Measurements from ENCODE around the gene PTCD2.

PTCD2 gene

GRCh38 chr5:72283358-72283757, 36.8 kb upstream of the PTCD2 start:
- peaks cover 29% of the 10 kb centered on the region for H3K36me3 ChIP-seq

GRCh38 chr5:72284559-72285423, 35.4 kb upstream of the PTCD2 start:
- peaks cover 44% of the 10 kb centered on the region for H3K36me3 ChIP-seq
- H3K9me3 ChIP-seq = no peaks in the 10 kb centered on the region
- no peak overlapping the region for H3K4me3 ChIP-seq
- H3K4me1 ChIP-seq = peaks cover 17% of the 10 kb centered on the region
- H3K27me3 ChIP-seq = no peaks in the 10 kb centered on the region
- TF ChIP-seq Cebpa-rat (IDR thresholded peaks at IDR 0.05) = no peak
- no peak overlapping the region for H3K9ac ChIP-seq
- H3K27ac ChIP-seq = no peak overlapping the region
- peak overlapping the region; percentile 1; the same call in 1 of the 2 replicates for H3K4me2 ChIP-seq
- no peaks in the 10 kb centered on the region for H4K20me1 ChIP-seq

More at GRCh38 chr5:72283358-72283757, 36.8 kb upstream of the PTCD2 start:
- Histone ChIP-seq H3K27me3 (no peaks in the 10 kb centered on the region), H4K20me1 (no peaks in the 10 kb centered on the region), H3K9ac (no peak overlapping the region), H3K27ac (no peak overlapping the region), H3K9me3 (no peaks in the 10 kb centered on the region), H3K4me1 (peaks cover 8% of the 10 kb centered on the region; the same call in 1 of the 2 replicates), H3K4me3 (no peak overlapping the region), H3K4me2 (no peak overlapping the region)
- TF ChIP-seq Cebpa-rat (IDR thresholded peaks at IDR 0.05) = no peak

- Histone ChIP-seq H3K4me2 (peak overlapping the region; percentile 1; the same call in 1 of the 2 replicates), H3K9me3 (no peaks in the 10 kb centered on the region), H3K27me3 (no peaks in the 10 kb centered on the region)
Observed at GRCh38 chr5:72285424-72285821, 34.8 kb upstream of the PTCD2 start.

GRCh38 chr5:72286798-72287197, 33.4 kb upstream of the PTCD2 start:
- Histone ChIP-seq H3K9me3 (no peaks in the 10 kb centered on the region), H4K20me1 (no peaks in the 10 kb centered on the region), H3K36me3 (peaks cover 60% of the 10 kb centered on the region), H3K4me2 (no peak overlapping the region), H3K27me3 (no peaks in the 10 kb centered on the region), H3K4me1 (peaks cover 27% of the 10 kb centered on the region), H3K27ac (no peak overlapping the region), H3K9ac (no peak overlapping the region), H3K4me3 (no peak overlapping the region)
- TF ChIP-seq Cebpa-rat (IDR thresholded peaks at IDR 0.05) = no peak

More at GRCh38 chr5:72285424-72285821, 34.8 kb upstream of the PTCD2 start:
- Histone ChIP-seq H3K9ac (no peak overlapping the region), H3K27ac (no peak overlapping the region), H4K20me1 (no peaks in the 10 kb centered on the region), H3K4me3 (no peak overlapping the region), H3K36me3 (peaks cover 50% of the 10 kb centered on the region), H3K4me1 (peaks cover 21% of the 10 kb centered on the region)
- TF ChIP-seq Cebpa-rat (IDR thresholded peaks at IDR 0.05) = no peak

- H3K27me3 ChIP-seq = no peaks in the 10 kb centered on the region
- no peak overlapping the region for H3K4me3 ChIP-seq
- H3K36me3 ChIP-seq = peaks cover 59% of the 10 kb centered on the region
- TF ChIP-seq Cebpa-rat (IDR thresholded peaks at IDR 0.05) = no peak
- H3K27ac ChIP-seq = no peak overlapping the region
- peaks cover 45% of the 10 kb centered on the region for H3K4me1 ChIP-seq
- H3K9me3 ChIP-seq = no peaks in the 10 kb centered on the region
- H3K9ac ChIP-seq = no peak overlapping the region
- H3K4me2 ChIP-seq = peak overlapping the region; percentile 31
- no peaks in the 10 kb centered on the region for H4K20me1 ChIP-seq
Observed at GRCh38 chr5:72288924-72289323, 31.2 kb upstream of the PTCD2 start.

- Histone ChIP-seq H3K36me3 (peaks cover 62% of the 10 kb centered on the region), H3K4me3 (no peak overlapping the region), H3K9me3 (no peaks in the 10 kb centered on the region), H3K9ac (no peak overlapping the region), H3K4me2 (peak overlapping the region; percentile 4; the same call in 1 of the 2 replicates), H3K4me1 (peaks cover 53% of the 10 kb centered on the region), H3K27ac (no peak overlapping the region), H4K20me1 (no peaks in the 10 kb centered on the region), H3K27me3 (no peaks in the 10 kb centered on the region)
- no peak for TF ChIP-seq Cebpa-rat (IDR thresholded peaks at IDR 0.05)
Observed at GRCh38 chr5:72290356-72291133, 29.6 kb upstream of the PTCD2 start.

GRCh38 chr5:72291601-72292000, 28.6 kb upstream of the PTCD2 start:
- peaks cover 64% of the 10 kb centered on the region for H3K4me1 ChIP-seq
- H3K27me3 ChIP-seq = no peaks in the 10 kb centered on the region
- H3K36me3 ChIP-seq = peaks cover 65% of the 10 kb centered on the region
- no peak overlapping the region for H3K4me2 ChIP-seq
- no peak overlapping the region for H3K4me3 ChIP-seq
- TF ChIP-seq Cebpa-rat (IDR thresholded peaks at IDR 0.05) = no peak
- H3K27ac ChIP-seq = no peak overlapping the region
- no peak overlapping the region for H3K9ac ChIP-seq
- H3K9me3 ChIP-seq = no peaks in the 10 kb centered on the region
- H4K20me1 ChIP-seq = no peaks in the 10 kb centered on the region

GRCh38 chr5:72292411-72292810, 27.8 kb upstream of the PTCD2 start:
- Histone ChIP-seq H3K27me3 (no peaks in the 10 kb centered on the region), H3K4me2 (no peak overlapping the region), H3K4me1 (peaks cover 70% of the 10 kb centered on the region), H4K20me1 (no peaks in the 10 kb centered on the region), H3K36me3 (peaks cover 61% of the 10 kb centered on the region), H3K27ac (no peak overlapping the region), H3K9ac (no peak overlapping the region), H3K4me3 (no peak overlapping the region), H3K9me3 (no peaks in the 10 kb centered on the region)
- TF ChIP-seq Cebpa-rat (IDR thresholded peaks at IDR 0.05) = no peak

- no peaks in the 10 kb centered on the region for H4K20me1 ChIP-seq
- H3K4me3 ChIP-seq = no peak overlapping the region
- H3K9ac ChIP-seq = no peak overlapping the region
- peaks cover 50% of the 10 kb centered on the region for H3K36me3 ChIP-seq
- H3K27me3 ChIP-seq = no peaks in the 10 kb centered on the region
- no peak for TF ChIP-seq Cebpa-rat (IDR thresholded peaks at IDR 0.05)
- no peaks in the 10 kb centered on the region for H3K9me3 ChIP-seq
- 0 out of 2 replicates have a peak overlapping the region, but pooled peaks have one; percentile 20 for H3K27ac ChIP-seq
- H3K4me2 ChIP-seq = peak overlapping the region; percentile 45
- H3K4me1 ChIP-seq = peaks cover 78% of the 10 kb centered on the region
Observed at GRCh38 chr5:72293495-72294055, 26.6 kb upstream of the PTCD2 start.

All from BLaER1 (cell line).